ENCODE measurements around the gene GZMM. TPM values are rescaled to one million over a fixed set of nuclear protein-coding genes. Genes with fewer than 3 reads are reported as not detected.
A peak's percentile ranks its signal among the peaks of the same experiment; 100 is the strongest.

Gene GZMM
- total RNA-seq, 1 donor from 2014 or later = not detected

DNA sequence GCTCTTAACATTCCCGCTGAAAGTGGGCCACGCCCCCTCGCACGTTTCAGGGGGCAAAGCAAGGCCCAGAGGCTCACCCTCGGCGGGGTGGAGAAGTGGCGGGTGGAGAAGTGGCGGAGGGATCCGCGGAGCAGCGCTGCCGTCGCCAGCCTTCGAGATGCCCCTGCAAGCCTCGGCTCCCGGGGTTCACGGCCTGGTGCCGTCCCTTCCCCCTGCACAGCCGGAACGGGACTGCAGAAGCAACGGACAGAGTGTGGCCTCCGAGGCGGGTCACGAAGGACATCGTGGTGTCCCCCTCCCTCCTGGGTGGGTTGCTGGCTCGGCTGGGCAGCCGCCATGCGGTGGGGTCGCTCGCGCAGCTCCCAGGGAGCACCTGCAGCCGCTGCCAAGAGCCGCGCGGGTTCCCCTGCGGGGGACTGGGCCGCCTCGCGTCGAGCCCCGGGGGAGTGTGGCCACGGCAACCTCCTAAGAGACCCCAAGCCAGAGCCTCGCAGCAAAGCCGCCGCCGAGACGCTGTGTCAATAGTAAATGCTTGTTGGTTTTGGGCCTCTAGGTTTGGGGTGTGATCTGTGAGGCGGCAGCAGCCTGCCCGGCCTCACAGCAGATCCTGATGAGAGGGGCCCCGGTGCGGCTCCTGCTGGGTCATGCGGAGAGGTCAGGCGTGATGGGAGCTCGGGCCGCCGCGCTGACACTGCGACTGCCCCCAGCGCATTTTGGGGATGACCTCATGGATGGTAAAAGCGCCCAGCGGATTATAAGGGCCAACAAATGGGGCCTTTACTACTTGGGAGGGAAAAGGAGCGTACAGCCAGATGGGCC, 31.1 kb upstream of the GZMM start:
- H3K9me3 ChIP-seq = no peaks in the 10 kb centered on the region
- peaks cover 42% of the 10 kb centered on the region for H3K4me1 ChIP-seq
- no peaks in the 10 kb centered on the region for H3K27me3 ChIP-seq
- H3K27ac ChIP-seq = peak overlapping the region; percentile 62
- intact Hi-C loops (cut with DNase I) = no loop called here
- no peak overlapping the region for H3K4me3 ChIP-seq
- TF ChIP-seq POLR2AphosphoS5 (IDR thresholded peaks at IDR 0.05; ENCODE audit: insufficient read depth in 1 of 2, low read depth in 1 of 2) (peak in 1 of 2 donors; percentile 4), POLR2A (IDR thresholded peaks at IDR 0.05) (no peak)
- TF ChIP-seq, protein P1, sequence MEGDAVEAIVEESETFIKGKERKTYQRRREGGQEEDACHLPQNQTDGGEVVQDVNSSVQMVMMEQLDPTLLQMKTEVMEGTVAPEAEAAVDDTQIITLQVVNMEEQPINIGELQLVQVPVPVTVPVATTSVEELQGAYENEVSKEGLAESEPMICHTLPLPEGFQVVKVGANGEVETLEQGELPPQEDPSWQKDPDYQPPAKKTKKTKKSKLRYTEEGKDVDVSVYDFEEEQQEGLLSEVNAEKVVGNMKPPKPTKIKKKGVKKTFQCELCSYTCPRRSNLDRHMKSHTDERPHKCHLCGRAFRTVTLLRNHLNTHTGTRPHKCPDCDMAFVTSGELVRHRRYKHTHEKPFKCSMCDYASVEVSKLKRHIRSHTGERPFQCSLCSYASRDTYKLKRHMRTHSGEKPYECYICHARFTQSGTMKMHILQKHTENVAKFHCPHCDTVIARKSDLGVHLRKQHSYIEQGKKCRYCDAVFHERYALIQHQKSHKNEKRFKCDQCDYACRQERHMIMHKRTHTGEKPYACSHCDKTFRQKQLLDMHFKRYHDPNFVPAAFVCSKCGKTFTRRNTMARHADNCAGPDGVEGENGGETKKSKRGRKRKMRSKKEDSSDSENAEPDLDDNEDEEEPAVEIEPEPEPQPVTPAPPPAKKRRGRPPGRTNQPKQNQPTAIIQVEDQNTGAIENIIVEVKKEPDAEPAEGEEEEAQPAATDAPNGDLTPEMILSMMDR (IDR thresholded peaks at IDR 0.05) = no peak
- no peak for DNase-seq (ENCODE audit: extremely low spot score in 2 of 2)
- no peaks in the 10 kb centered on the region for H3K36me3 ChIP-seq

DNA sequence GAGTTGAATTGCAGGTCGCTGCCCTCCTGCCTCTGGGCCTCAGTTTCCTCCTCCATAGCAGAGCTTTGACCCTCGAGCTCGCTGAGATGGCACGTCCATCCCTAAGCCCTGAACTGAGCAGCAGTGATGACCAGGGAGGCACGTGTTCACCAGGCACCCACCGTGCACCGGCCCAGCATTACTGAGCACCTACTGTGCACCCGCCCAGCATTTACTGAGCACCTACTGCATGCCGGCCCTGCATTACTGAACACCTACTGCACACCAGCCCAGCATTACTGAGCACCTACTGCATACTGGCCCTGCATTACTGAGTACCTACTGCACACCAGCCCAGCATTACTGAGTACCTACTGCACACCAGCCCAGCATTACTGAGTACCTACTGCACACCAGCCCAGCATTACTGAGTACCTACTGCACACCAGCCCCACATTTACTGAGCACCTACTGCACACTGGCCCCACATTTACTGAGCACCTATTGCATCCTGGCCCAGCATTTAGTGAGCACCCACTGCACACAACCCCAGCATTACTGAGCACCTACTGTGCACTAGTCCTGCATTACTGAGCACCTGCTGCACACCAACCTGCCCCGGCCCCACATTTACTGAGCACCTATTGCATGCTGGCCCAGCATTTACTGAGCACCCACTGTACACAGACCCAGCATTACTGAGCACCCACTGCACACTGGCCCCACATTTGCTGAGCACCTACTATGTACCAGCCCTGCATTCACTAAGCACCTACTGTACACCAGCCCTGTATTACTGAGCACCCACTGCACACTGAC, 30.3 kb upstream of the GZMM start:
- peaks cover 34% of the 10 kb centered on the region for H3K4me1 ChIP-seq
- intact Hi-C loops (cut with DNase I) = no loop called here
- TF ChIP-seq POLR2AphosphoS5 (IDR thresholded peaks at IDR 0.05; ENCODE audit: insufficient read depth in 1 of 2, low read depth in 1 of 2) (no peak), POLR2A (IDR thresholded peaks at IDR 0.05) (no peak)
- TF ChIP-seq, protein P1 (IDR thresholded peaks at IDR 0.05) = no peak
- no peaks in the 10 kb centered on the region for H3K36me3 ChIP-seq
- DNase-seq (ENCODE audit: extremely low spot score in 2 of 2) = no peak
- H3K4me3 ChIP-seq = no peak overlapping the region
- H3K9me3 ChIP-seq = no peaks in the 10 kb centered on the region
- H3K27me3 ChIP-seq = no peaks in the 10 kb centered on the region
- H3K27ac ChIP-seq = peak overlapping the region; percentile 62

DNA sequence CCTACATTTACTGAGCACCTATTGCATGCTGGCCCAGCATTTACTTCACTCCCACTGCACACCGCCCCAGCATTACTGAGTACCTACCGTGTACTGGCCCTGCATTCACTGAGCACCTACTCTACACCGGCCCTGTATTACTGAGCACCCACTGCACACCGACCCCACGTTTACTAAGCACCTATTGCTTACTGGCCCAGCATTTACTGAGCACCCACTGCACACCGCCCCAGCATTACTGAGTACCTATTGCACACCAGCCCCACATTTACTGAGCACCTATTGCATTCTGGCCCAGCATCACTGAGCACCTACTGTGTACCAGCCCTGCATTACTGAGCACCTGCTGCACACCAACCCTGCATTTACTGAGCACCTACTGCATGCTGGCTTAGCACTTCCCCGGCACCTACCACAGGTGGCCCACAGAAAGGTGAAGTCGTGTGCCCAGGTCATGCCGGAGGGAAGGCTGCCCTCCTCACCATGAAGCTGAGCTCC, 29.6 kb upstream of the GZMM start:
- Histone ChIP-seq H3K27ac (no peak overlapping the region), H3K9me3 (no peaks in the 10 kb centered on the region), H3K27me3 (no peaks in the 10 kb centered on the region), H3K4me3 (no peak overlapping the region), H3K36me3 (no peaks in the 10 kb centered on the region), H3K4me1 (peaks cover 30% of the 10 kb centered on the region)
- TF ChIP-seq, protein P1 (IDR thresholded peaks at IDR 0.05) = no peak
- TF ChIP-seq POLR2A (IDR thresholded peaks at IDR 0.05) (no peak), POLR2AphosphoS5 (IDR thresholded peaks at IDR 0.05; ENCODE audit: insufficient read depth in 1 of 2, low read depth in 1 of 2) (no peak)
- DNase-seq (ENCODE audit: extremely low spot score in 2 of 2) = no peak
- intact Hi-C loops (cut with DNase I) = no loop called here

DNA sequence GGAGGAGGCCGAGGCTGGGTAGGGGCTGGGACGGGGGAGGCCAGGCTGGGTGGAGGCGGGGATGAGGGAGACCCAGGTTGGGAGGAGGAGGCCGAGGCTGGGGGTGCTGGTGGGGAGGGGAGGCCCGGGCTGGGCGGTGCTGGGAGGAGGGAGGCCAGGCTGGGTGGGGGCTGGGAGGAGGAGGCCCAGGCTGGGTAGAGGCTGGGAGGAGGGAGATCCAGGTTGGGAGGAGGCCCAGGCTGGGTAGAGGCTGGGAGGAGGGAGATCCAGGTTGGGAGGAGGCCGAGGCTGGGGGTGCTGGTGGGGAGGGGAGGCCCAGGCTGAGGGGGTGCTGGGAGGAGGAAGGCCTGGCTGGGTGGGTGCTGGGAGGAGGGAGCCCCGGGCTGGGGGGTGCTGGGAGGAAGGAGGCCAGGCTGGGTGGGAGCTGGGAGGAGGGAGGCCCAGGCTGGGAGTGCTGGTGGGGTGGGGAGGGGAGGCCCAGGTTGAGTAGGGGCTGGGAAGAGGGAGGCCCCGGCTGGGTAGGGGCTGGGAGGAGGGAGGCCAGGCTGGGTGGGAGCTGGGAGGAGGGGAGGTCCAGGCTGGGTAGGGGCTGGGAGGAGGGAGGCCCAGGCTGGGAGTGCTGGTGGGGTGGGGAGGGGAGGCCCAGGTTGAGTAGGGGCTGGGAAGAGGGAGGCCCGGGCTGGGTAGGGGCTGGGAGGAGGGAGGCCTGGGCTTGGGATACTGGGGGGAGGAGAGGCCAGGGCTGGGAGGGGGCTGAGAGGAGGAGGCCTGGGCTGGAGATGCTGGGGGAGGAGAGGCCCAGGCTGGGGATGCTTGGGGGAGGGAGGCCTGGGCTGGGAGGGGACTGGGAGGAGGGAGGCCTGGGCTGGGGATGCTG, 25.9 kb upstream of the GZMM start:
- intact Hi-C loops (cut with DNase I) = no loop called here
- peaks cover 0 to 5% of the 10 kb centered on the region in 2 donors for H3K36me3 ChIP-seq
- peak overlapping the region; percentile 66 for H3K27ac ChIP-seq
- TF ChIP-seq POLR2A (IDR thresholded peaks at IDR 0.05) (no peak), POLR2AphosphoS5 (IDR thresholded peaks at IDR 0.05; ENCODE audit: insufficient read depth in 1 of 2, low read depth in 1 of 2) (no peak)
- TF ChIP-seq, protein P1 (IDR thresholded peaks at IDR 0.05) = no peak
- H3K4me3 ChIP-seq = no peak overlapping the region
- DNase-seq (ENCODE audit: extremely low spot score in 2 of 2) = no peak
- no peaks in the 10 kb centered on the region for H3K9me3 ChIP-seq
- H3K4me1 ChIP-seq = peaks cover 9% of the 10 kb centered on the region
- no peaks in the 10 kb centered on the region for H3K27me3 ChIP-seq
